Measurements from ENCODE around the gene ELAC1.
"Not testable (repeated sequence)": the region's sequence is repeated elsewhere in the genome, so short reads cannot be mapped to it uniquely, and the experiment has no call there.

Gene ELAC1

GRCh38 chr18:50973367-50974126 is 5.7 kb downstream of the ELAC1 start:
- peak; percentile 49 for DNase-seq (ENCODE audit: low read depth)

- DNase-seq (ENCODE audit: low read depth): no peak
Observed at GRCh38 chr18:50977037-50977760, 9.4 kb downstream of the ELAC1 start.

GRCh38 chr18:50981381-50981780 is 13.5 kb downstream of the ELAC1 start:
- no peak for DNase-seq (ENCODE audit: low read depth)

- no peak for DNase-seq (ENCODE audit: low read depth)
Observed at GRCh38 chr18:50982086-50982801, 14.4 kb downstream of the ELAC1 start.

GRCh38 chr18:50982802-50983179 is 15.0 kb downstream of the ELAC1 start:
- peak; percentile 5 for DNase-seq (ENCODE audit: low read depth)

- DNase-seq (ENCODE audit: low read depth): peak; percentile 26
Observed at GRCh38 chr18:50986360-50987087, 18.7 kb downstream of the ELAC1 start.

GRCh38 chr18:50987261-50987660 is 19.4 kb downstream of the ELAC1 start:
- no peak for DNase-seq (ENCODE audit: low read depth)

- no peak for DNase-seq (ENCODE audit: low read depth)
Observed at GRCh38 chr18:50989711-50990110, 21.9 kb downstream of the ELAC1 start.

- DNase-seq (ENCODE audit: low read depth): no peak
Observed at GRCh38 chr18:50992351-50992762, 24.5 kb downstream of the ELAC1 start.

GRCh38 chr18:50994031-50994430 is 26.2 kb downstream of the ELAC1 start:
- no peak for DNase-seq (ENCODE audit: low read depth)

- DNase-seq (ENCODE audit: low read depth): not testable (repeated sequence)
Observed at GRCh38 chr18:51003174-51003573, 35.3 kb downstream of the ELAC1 start.

GRCh38 chr18:51006061-51006818 is 38.4 kb downstream of the ELAC1 start:
- no peak for DNase-seq (ENCODE audit: low read depth)

GRCh38 chr18:51006948-51007789 is 39.3 kb downstream of the ELAC1 start:
- no peak for DNase-seq (ENCODE audit: low read depth)

GRCh38 chr18:51007790-51008139 is 39.9 kb downstream of the ELAC1 start:
- DNase-seq (ENCODE audit: low read depth): no peak

- DNase-seq (ENCODE audit: low read depth): no peak
Observed at GRCh38 chr18:51009072-51009471, 41.2 kb downstream of the ELAC1 start.

GRCh38 chr18:51010218-51010617 is 42.4 kb downstream of the ELAC1 start:
- DNase-seq (ENCODE audit: low read depth): no peak

GRCh38 chr18:51011709-51012108 is 43.9 kb downstream of the ELAC1 start:
- DNase-seq (ENCODE audit: low read depth): no peak

GRCh38 chr18:51012441-51012840 is 44.6 kb downstream of the ELAC1 start:
- no peak for DNase-seq (ENCODE audit: low read depth)

- DNase-seq (ENCODE audit: low read depth): no peak
Observed at GRCh38 chr18:51013259-51013658, 45.4 kb downstream of the ELAC1 start.

GRCh38 chr18:51017140-51017879 is 49.5 kb downstream of the ELAC1 start:
- no peak for DNase-seq (ENCODE audit: low read depth)

Data from fibroblast of gingiva (primary cell).